Spleen (tissue), 11 donors: ENCODE measurements around the gene CHCT1. TPM values are rescaled to one million over a fixed set of nuclear protein-coding genes. Genes with fewer than 3 reads are reported as not detected.

Source experiments
- DNase-seq: peaks from one replicate; pipeline ENCODE4 v3.0.0-alpha.2; 2020
- H3K27ac ChIP-seq, 8 donors: fragments of 200-600 bp; sonication (generic) in 7 of 8; 1 replicate in 4 of 8; 2 replicates in 4 of 8; pipeline versions ENCODE4 v1.5.0 to v1.8.0; 2016 to 2021; ENCODE audit warnings: inconsistent platforms in 4 of 8, mild to moderate bottlenecking in 4 of 8, moderate library complexity in 1 of 8
- H3K27me3 ChIP-seq, 7 donors: fragments of 200-600 bp; sonication (generic) in 6 of 7; replicated peaks in 1 of 7; 1 replicate in 4 of 7; 2 replicates in 3 of 7; pipeline versions ENCODE4 v1.5.0 to v1.8.0; 2016 to 2021; ENCODE audit warnings: inconsistent platforms in 3 of 7, mild to moderate bottlenecking in 1 of 7
- H3K36me3 ChIP-seq, 6 donors: fragments of 200-600 bp; sonication (generic) in 5 of 6; 1 replicate in 4 of 6; 2 replicates in 2 of 6; pipeline versions ENCODE4 v1.5.0 to v1.8.0; 2016 to 2021; ENCODE audit warnings: inconsistent platforms in 2 of 6
- H3K4me1 ChIP-seq, 6 donors: fragments of 200-600 bp; sonication (generic) in 5 of 6; 1 replicate in 3 of 6; 2 replicates in 3 of 6; pipeline versions ENCODE4 v1.5.0 to v1.8.0; 2016 to 2021; ENCODE audit warnings: inconsistent platforms in 3 of 6
- H3K4me3 ChIP-seq, 8 donors: fragments of 200-600 bp; sonication (generic) in 7 of 8; 1 replicate in 4 of 8; 2 replicates in 4 of 8; pipeline versions ENCODE4 v1.5.0 to v1.8.0; 2016 to 2021; ENCODE audit warnings: inconsistent platforms in 4 of 8, mild to moderate bottlenecking in 4 of 8, moderate library complexity in 2 of 8
- H3K9me3 ChIP-seq, 8 donors: fragments of 200-600 bp; sonication (generic) in 7 of 8; 1 replicate in 4 of 8; 2 replicates in 4 of 8; pipeline versions ENCODE4 v1.5.0 to v1.8.0; 2016 to 2021; ENCODE audit warnings: inconsistent platforms in 4 of 8
- POLR2A ChIP-seq, 3 donors: fragments of 450-650 bp; IDR thresholded peaks; one replicate each; pipeline ENCODE4 v1.5.1; 2017; ENCODE audit warnings: antibody characterized with exemption in 3 of 3, mild to moderate bottlenecking in 1 of 3
- POLR2AphosphoS5 ChIP-seq, 3 donors: sonication (generic); formaldehyde crosslinking; IDR thresholded peaks; one replicate each; pipeline ENCODE4 v1.5.1; 2017; ENCODE audit warnings: antibody characterized with exemption in 3 of 3
- WGBS, 5 donors: extraction: QIAGEN DNeasy Blood & Tissue Kit in 3 of 5; methylation state at CpG; one replicate each; pipeline versions ENCODE4 v1.1.5 to v1.1.7; 2013 to 2018; 5-methylcytosine and 5-hydroxymethylcytosine counted together
- intact Hi-C: fragments of 100-400 bp; cut with DNase I; formaldehyde crosslinking; loops from one replicate; pipeline ENCODE4 v1.15.0; 2023; ENCODE audit warnings: low total_unique reads
- polyA plus RNA-seq, 3 donors: library from polyadenylated mRNA; stranded (reverse); fragments of 200-250 nt; gene quantifications; one replicate each; pipeline ENCODE4 v1.2.1, GENCODE V29; 2013
- total RNA-seq, 7 donors: library from RNA; depleted of rRNA in 3 of 7; stranded (reverse); fragments of >200 nt in 3 of 7; fragmentation: NEBNext Ultra II Directional in 4 of 7; extraction: Animal tissue kit (Norgen Biotek cat#: 25700) in 4 of 7; gene quantifications; one replicate each; pipeline versions ENCODE4 v1.1.0 to v1.2.1, GENCODE V29; 2016 to 2021
- TF ChIP-seq, protein P1 (sequence below), 11 experiments: fragments of 200-600 bp in 7 of 11; fragments of 450-650 bp in 4 of 11; sonication (generic) in 4 of 11; IDR thresholded peaks in 8 of 11; conservative IDR thresholded peaks in 3 of 11; 1 replicate in 7 of 11; 2 replicates in 4 of 11; pipeline versions ENCODE4 v1.4.0 to v1.8.0; 2016 to 2021; ENCODE audit warnings: antibody characterized with exemption in 11 of 11, inconsistent platforms in 4 of 11, mild to moderate bottlenecking in 1 of 11
- donor health status: healthy with polysubstance abuse.
- donor health status: DM: no; HTN: no; CAD: no; lungs with moderate emphysema.
- donor health status: DM: no; HTN: no; CAD: no.
- donor health status: Bipolar disorder and iron deficiency.
- donor health status: healthy.
- donor health status: DM: no; HTN: no; CAD: no.
- donor health status: DM: yes; HTN: yes; CAD: no.

The CHCT1 gene
- total and polyA plus RNA-seq, 10 donors: 0.22 to 0.52 (median 0.36) TPM; not detected in 4

DNA sequence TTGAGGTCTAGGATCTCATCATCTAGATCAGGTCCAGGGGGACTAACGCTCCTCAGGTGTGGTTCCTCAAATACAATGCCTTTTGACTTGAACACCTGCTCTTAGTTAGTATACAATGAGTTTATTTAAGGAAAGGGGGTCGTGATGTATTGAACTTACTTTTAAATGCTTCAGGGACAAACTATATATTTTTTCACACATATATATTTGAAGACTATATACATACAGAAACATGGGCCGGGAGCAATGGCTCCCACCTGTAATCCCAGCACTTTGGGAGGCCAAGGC lies 18.8 kb upstream of the CHCT1 start:
- Histone ChIP-seq H3K9me3 (no peaks in the 10 kb centered on the region), H3K4me3 (no peak overlapping the region), H3K27me3 (no peaks in the 10 kb centered on the region), H3K4me1 (peaks cover 0 to 20% (median 7%) of the 10 kb centered on the region in 6 donors), H3K27ac (no peak overlapping the region), H3K36me3 (no peaks in the 10 kb centered on the region)
- DNase-seq: no peak
- TF ChIP-seq, protein P1, sequence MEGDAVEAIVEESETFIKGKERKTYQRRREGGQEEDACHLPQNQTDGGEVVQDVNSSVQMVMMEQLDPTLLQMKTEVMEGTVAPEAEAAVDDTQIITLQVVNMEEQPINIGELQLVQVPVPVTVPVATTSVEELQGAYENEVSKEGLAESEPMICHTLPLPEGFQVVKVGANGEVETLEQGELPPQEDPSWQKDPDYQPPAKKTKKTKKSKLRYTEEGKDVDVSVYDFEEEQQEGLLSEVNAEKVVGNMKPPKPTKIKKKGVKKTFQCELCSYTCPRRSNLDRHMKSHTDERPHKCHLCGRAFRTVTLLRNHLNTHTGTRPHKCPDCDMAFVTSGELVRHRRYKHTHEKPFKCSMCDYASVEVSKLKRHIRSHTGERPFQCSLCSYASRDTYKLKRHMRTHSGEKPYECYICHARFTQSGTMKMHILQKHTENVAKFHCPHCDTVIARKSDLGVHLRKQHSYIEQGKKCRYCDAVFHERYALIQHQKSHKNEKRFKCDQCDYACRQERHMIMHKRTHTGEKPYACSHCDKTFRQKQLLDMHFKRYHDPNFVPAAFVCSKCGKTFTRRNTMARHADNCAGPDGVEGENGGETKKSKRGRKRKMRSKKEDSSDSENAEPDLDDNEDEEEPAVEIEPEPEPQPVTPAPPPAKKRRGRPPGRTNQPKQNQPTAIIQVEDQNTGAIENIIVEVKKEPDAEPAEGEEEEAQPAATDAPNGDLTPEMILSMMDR (IDR thresholded peaks at IDR 0.05 in 8 of 11, conservative IDR thresholded peaks at IDR 0.05 in 3 of 11): no peak
- no peak for TF ChIP-seq POLR2A (IDR thresholded peaks at IDR 0.05)
- no peak for TF ChIP-seq POLR2AphosphoS5 (IDR thresholded peaks at IDR 0.05)
- 75 to 86% (median 83%) methylated on average over 3 of the region's 3 CpGs for WGBS, 5 donors
- intact Hi-C loops: no loop called here

DNA sequence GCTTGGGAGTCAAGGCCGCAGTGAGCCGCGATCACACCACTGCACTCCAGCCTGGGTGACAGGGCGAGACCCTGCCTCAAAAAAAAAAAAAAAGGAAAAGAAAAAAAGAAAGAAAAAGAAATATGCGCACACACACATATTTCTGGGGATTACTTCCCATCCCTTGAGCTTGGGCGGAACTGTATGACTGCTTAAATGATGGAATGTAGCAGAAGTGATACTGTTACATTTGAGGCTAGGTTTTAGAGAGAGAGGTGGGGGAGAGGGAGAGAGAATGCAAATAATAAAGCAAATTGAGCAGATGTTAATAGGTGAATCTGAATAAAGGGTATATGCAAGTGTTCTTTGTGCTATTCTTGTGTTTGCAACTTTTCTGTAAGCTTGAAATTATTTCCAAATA lies 18.3 kb upstream of the CHCT1 start:
- Histone ChIP-seq H3K4me3 (no peak overlapping the region), H3K9me3 (no peaks in the 10 kb centered on the region), H3K27ac (no peak overlapping the region), H3K36me3 (no peaks in the 10 kb centered on the region), H3K4me1 (peaks cover 0 to 15% (median 2%) of the 10 kb centered on the region in 6 donors), H3K27me3 (no peaks in the 10 kb centered on the region)
- intact Hi-C loops: no loop called here
- no peak for TF ChIP-seq POLR2A (IDR thresholded peaks at IDR 0.05)
- no peak for TF ChIP-seq POLR2AphosphoS5 (IDR thresholded peaks at IDR 0.05)
- TF ChIP-seq, protein P1 (IDR thresholded peaks at IDR 0.05 in 8 of 11, conservative IDR thresholded peaks at IDR 0.05 in 3 of 11): no peak
- no peak for DNase-seq
- 84 to 92% (median 90%) methylated on average over 6 of the region's 6 CpGs for WGBS, 5 donors

DNA sequence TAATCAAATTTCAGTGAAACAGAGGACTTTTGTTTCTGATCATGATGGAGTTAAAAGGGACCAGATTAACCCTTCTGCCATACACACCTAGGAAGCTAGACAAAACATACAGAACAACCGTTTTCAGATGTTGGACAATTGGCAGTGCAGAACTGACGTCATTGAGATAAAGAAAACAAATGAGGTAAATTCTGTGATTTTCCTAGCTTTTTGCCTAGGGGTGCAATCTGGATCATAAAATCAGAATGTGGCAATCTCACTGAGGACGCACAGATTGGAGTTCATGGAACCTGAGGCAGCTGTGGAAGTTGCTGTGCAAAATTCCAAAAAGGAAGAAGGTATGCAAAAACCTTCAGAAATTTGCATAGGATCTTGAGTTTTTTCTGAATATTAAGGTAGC lies 15.4 kb upstream of the CHCT1 start:
- intact Hi-C loops: no loop called here
- 86 to 89% (median 88%) methylated on average over 3 of the region's 3 CpGs for whole genome bisulfite sequencing, 5 donors
- TF ChIP-seq POLR2A (IDR thresholded peaks at IDR 0.05): no peak
- no peak for TF ChIP-seq POLR2AphosphoS5 (IDR thresholded peaks at IDR 0.05)
- TF ChIP-seq, protein P1 (IDR thresholded peaks at IDR 0.05 in 8 of 11, conservative IDR thresholded peaks at IDR 0.05 in 3 of 11): no peak
- no peaks in the 10 kb centered on the region for H3K27me3 ChIP-seq
- no peak overlapping the region for H3K4me3 ChIP-seq
- no peak for DNase-seq
- H3K9me3 ChIP-seq: no peaks in the 10 kb centered on the region
- no peaks in the 10 kb centered on the region for H3K36me3 ChIP-seq
- H3K27ac ChIP-seq: no peak overlapping the region
- peaks cover 0 to 8% (median 0%) of the 10 kb centered on the region in 6 donors for H3K4me1 ChIP-seq

- Histone ChIP-seq H3K27ac (no peak overlapping the region), H3K4me1 (no peaks in the 10 kb centered on the region), H3K4me3 (no peak overlapping the region), H3K36me3 (no peaks in the 10 kb centered on the region), H3K9me3 (no peaks in the 10 kb centered on the region), H3K27me3 (no peaks in the 10 kb centered on the region)
- intact Hi-C loops: no loop called here
- DNase-seq: no peak
- TF ChIP-seq POLR2A (IDR thresholded peaks at IDR 0.05): no peak
- TF ChIP-seq POLR2AphosphoS5 (IDR thresholded peaks at IDR 0.05): no peak
- TF ChIP-seq, protein P1 (IDR thresholded peaks at IDR 0.05 in 8 of 11, conservative IDR thresholded peaks at IDR 0.05 in 3 of 11): no peak
- WGBS, 5 donors: 90 to 98% (median 95%) methylated on average over 4 of the region's 4 CpGs
Measured at GRCh38 chr17:60410001-60410400, 12.3 kb upstream of the CHCT1 start.
